HG02763 (cell line): Measurements from ENCODE around the gene QRSL1.
"Not testable (repeated sequence)": the region's sequence is repeated elsewhere in the genome, so short reads cannot be mapped to it uniquely, and the experiment has no call there.

ENCODE experiments used
- ATAC-seq: cut with Tn5 transposase; IDR thresholded peaks from one replicate; pipeline ENCODE4 v1.9.1; 2021; ENCODE audit warnings: mild to moderate bottlenecking, moderate library complexity; ENCODE audit not compliant: unreplicated experiment

Gene QRSL1

GRCh38 chr6:106674541-106675229 lies 45.3 kb downstream of the QRSL1 start:
- no peak for ATAC-seq

GRCh38 chr6:106677282-106677681 lies 47.9 kb downstream of the QRSL1 start:
- ATAC-seq: no peak

GRCh38 chr6:106684011-106684410 lies 54.6 kb downstream of the QRSL1 start:
- ATAC-seq: no peak

- no peak for ATAC-seq
Observed at GRCh38 chr6:106685833-106686232, 56.5 kb downstream of the QRSL1 start.

GRCh38 chr6:106688177-106688951 lies 59.0 kb downstream of the QRSL1 start:
- ATAC-seq: no peak

- no peak for ATAC-seq
Observed at GRCh38 chr6:106692112-106692818, 62.9 kb downstream of the QRSL1 start.

- no peak for ATAC-seq
Observed at GRCh38 chr6:106692819-106693208, 63.4 kb downstream of the QRSL1 start.

- no peak for ATAC-seq
Observed at GRCh38 chr6:106693418-106693817, 64.0 kb downstream of the QRSL1 start.

- no peak for ATAC-seq
Observed at GRCh38 chr6:106694343-106694742, 65.0 kb downstream of the QRSL1 start.

GRCh38 chr6:106700581-106700980 lies 71.2 kb downstream of the QRSL1 start:
- ATAC-seq: no peak

GRCh38 chr6:106701201-106701600 lies 71.8 kb downstream of the QRSL1 start:
- not testable (repeated sequence) for ATAC-seq

GRCh38 chr6:106702046-106702445 lies 72.7 kb downstream of the QRSL1 start:
- peak; percentile 35 for ATAC-seq

GRCh38 chr6:106702451-106703110 lies 73.2 kb downstream of the QRSL1 start:
- peak; percentile 93 for ATAC-seq

- ATAC-seq: no peak
Observed at GRCh38 chr6:106704327-106704726, 74.9 kb downstream of the QRSL1 start.

- ATAC-seq: no peak
Observed at GRCh38 chr6:106705156-106705555, 75.8 kb downstream of the QRSL1 start.

GRCh38 chr6:106710580-106710979 lies 81.2 kb downstream of the QRSL1 start:
- no peak for ATAC-seq

GRCh38 chr6:106714281-106714680 lies 84.9 kb downstream of the QRSL1 start:
- ATAC-seq: no peak

- ATAC-seq: no peak
Observed at GRCh38 chr6:106715922-106716321, 86.5 kb downstream of the QRSL1 start.

- no peak for ATAC-seq
Observed at GRCh38 chr6:106716966-106717365, 87.6 kb downstream of the QRSL1 start.
